SK-MEL-5 (cell line): Measurements from ENCODE around the gene ZNF528. TPM values are rescaled to one million over a fixed set of nuclear protein-coding genes. Genes with fewer than 3 reads are reported as not detected.
A peak's percentile ranks its signal among the peaks of the same experiment; 100 is the strongest.

Experiments
- DNase-seq: peaks from one replicate; pipeline ENCODE4 v3.0.0-alpha.2; 2016; ENCODE audit warnings: low read depth, low spot score
- in situ Hi-C: cut with HindIII; loops from 2 replicates; pipeline ENCODE4 v1.10.0; 2016; ENCODE audit warnings: low sequenced_read_pairs, high pct_unique_total_duplicates, low pct_unique_long_range_greater_than_20kb
- polyA plus RNA-seq, 2 experiments: library from polyadenylated mRNA; depleted of rRNA; stranded (reverse); fragments of >200 nt; gene quantifications; 2 replicates each; pipeline ENCODE4 v1.2.3, GENCODE V29; 2015
- total RNA-seq: library from RNA; depleted of rRNA; stranded (reverse); fragments of >200 nt; shearing (Covaris generic); gene quantifications from 2 replicates; pipeline ENCODE4 v1.2.3, GENCODE V29; 2014; rRNA removed

The ZNF528 gene
- total RNA-seq = 10.4 and 10.7 TPM in 2 replicates
- 7.6 and 13.0 TPM in 2 replicates for polyA plus RNA-seq (2015; cell fraction: cytosol; rRNA removed)
- 19.6 and 38.5 TPM in 2 replicates for polyA plus RNA-seq (2015; cell fraction: nucleus; rRNA removed)

DNA sequence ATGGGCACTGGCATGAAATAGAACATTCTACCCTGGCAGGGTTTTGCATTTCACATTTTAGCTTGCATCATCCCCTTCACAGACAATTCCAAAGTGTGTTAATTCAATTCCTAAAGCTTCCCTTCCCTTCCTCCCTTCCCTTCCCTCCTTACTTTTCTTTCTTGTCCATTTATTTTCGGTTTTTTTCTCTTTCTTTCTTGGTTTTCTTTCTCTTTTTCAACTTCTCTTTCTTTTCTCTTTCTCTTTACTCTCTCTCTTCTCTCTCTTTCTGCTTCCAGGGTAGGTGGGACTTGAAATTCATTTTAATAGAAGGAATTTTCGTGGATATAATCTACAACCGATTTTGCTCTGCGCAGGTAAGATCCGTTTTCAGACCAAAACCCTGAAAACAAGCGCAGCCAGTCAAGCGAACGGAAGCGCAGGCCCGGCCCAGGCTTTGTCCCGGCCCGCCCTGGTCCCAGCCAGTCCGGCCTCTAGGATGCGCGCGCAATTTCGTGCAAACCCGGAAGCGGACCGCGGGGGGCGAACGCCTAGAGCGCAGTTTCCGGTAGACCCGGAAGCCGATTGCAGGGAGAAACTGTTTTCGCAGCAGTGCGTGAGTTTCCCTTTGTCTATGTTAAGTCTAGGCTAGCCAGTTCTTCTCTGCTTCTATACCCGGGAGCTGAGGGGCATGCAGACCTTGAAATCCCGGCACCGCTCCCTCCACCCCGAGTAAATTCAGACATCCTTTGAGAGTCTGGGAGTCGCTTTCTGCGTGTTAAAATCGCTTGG is at the start of gene ZNF528:
Gene ZNF528, plus strand, starts transcription at position 540 of the 771 bp plus-strand sequence. CDS start 4,165 bp downstream, outside the sequence.
- in situ Hi-C loops = no loop called here

DNA sequence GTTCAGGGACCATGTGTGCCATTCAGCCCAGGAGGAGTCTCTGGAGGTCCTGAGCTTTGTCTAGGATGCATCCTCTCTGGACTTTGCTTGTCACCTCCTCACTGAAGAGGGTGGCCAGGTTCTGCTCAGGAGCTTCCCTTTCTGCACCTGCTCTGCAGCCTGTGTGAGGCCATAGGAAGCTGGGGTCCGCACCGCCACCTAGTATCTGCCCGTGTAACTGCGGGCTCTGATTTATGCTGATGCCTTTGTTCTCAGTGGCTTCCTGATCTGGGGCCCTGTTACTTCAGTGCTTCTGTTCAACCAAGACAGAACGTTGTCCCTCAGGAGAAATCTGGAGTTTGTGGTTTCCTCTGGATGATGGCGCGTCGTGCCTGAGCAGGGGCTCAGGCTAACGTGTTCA is 46.1 kb upstream of the ZNF528 start:
- in situ Hi-C loops = no loop called here
- no peak for DNase-seq

More for the DNA sequence above, at the start of gene ZNF528:
- peak; percentile 90 for DNase-seq

DNA sequence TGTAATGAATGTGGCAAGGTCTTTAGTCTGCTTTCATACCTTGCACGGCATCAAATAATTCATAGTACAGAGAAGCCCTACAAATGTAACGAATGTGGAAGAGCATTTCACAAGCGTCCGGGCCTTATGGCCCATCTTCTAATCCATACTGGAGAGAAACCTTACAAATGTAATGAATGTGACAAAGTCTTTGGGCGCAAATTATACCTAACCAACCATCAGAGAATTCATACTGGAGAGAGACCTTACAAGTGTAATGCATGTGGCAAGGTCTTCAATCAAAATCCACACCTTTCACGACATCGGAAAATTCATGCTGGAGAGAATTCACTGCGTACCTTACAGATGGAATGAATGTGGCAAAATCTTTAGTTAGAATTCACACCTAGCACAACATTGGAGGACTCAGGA is 31.2 kb upstream of the ZNF528 start:
- DNase-seq = no peak
- in situ Hi-C loops = no loop called here

DNA sequence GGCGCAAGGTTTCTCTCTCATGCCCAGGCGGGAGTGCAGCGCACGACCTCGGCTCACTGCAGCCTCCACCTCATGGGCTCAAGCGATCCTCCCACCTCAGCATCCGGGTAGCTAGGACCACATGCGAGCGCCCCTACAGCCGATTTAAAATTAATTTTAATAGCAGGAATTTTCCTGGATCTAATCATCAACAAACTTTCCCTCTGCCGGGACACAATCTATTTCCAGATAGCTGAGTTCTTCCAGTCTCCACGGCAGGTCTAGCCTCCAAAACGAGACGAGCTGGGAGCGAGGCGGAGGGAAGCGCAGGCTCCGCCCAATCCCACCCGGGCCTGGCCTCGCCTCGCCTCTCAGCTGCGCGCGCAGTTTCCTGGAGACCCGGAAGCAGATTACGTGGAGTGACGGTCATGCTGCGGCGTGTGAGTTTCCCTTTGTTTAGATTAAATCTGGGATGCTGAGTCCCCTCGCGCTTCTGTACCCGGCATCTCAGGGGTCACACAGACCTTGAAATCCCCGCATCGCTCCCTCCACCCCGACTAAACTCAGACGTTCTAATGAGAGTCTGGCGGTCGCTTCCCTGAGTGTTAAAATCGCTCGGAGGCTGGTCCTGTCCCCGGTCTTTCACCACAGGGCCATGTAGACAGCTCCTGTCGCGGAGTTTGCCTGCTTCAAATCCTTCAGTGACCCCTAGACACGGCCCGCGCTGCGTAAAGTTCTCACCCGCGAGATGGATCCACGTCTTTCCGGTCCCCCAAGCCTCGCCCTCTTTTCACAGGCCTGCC is 27.9 kb upstream of the ZNF528 start, which contains the start of gene ZNF880:
Gene ZNF880, plus strand, starts transcription at position 365 of the 782 bp plus-strand sequence. Its CDS starts 43 bp downstream, at position 408.
- in situ Hi-C loops = no loop called here
- peak; percentile 91 for DNase-seq

DNA sequence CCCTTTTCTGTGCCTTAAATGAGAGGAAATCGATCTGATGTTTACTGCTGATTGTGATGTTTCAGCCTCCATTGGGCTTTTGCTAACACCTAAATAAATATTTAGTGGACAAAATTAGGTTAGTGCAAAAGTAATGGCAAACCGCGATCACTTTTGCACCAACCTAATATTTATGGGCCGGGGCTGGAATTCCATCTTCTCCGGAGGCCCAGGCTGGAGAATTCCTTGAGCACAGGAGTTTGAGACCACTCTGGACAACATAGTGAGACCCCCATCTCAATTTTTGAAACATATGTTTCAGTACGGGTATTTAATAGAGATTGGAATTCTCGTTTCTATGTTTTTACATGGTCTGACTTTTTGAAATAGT is 27.3 kb upstream of the ZNF528 start:
- no peak for DNase-seq
- in situ Hi-C loops = no loop called here

DNA sequence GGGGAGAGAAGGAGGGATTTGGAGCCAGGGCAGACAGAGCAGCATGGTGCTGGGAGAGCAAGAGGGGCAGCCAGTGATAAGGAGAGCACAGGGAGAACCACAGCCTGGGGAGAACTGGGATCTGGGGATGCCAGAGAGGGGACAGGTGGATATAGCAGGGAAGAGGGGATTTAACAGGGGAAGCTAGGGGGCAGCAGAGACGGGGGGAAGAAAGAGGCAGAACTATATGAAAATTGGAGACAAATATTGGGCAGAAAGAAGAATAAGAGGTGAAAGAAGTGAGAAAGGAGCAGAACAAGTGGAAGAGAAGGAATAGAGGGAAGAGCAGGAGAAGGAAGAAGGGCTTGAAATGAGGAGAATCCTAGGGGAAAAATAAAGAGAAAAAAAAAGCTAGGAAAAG is 6.5 kb upstream of the ZNF528 start:
- no peak for DNase-seq
- in situ Hi-C loops = no loop called here

DNA sequence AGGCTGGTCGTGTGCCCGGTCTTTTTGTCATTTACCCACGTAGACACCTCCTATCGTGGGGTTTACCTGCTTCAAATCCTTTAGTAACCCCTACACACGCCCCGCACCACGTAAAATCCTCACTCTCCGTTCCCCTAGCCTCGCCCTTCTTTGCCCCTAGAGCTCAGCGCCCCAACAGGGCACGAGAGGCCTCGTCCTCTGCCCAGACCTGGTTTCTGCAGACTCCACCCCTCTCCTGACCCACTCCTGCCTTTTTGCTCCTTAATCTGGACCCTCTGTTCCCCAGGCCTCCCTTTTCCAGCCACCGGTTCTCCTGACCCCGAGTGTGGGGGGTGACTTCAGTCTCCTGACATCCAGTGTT is 412 bp downstream of the ZNF528 start:
- no peak for DNase-seq
- in situ Hi-C loops = no loop called here

DNA sequence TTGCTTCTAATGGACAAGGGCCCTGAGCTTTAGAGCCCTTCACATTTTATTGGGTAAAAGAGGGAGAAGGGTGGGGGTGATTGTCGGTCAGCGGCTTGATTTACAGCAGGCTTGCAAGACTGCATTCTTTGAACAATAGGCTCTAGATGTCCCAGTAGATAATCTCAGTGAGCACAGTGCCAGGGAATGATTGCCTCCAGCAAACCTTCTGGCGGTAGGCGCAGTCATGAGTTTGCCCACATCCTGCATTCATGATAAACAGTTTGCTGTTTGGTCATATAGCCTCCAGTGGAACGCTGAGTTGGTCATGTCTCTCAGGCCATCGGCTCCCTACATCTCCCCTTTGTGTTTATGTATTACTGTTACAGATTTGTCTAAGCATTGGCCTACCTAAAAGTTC is 12.6 kb downstream of the ZNF528 start:
- no peak for DNase-seq
- in situ Hi-C loops = no loop called here

DNA sequence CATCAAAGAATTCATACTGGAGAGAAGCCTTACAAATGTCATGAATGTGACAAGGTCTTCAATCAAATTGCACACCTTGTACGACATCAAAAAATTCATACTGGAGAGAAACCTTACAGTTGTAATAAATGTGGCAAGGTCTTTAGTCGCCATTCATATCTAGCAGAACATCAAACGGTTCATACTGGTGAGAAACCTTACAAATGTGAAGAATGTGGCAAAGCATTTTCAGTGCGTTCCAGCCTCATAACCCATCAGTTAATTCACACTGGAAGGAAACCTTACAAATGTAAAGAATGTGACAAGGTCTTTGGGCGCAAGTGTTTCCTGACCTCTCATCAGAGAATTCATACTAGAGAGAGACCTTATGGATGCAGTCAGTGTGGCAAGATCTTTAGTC is 18.1 kb downstream of the ZNF528 start:
- no peak for DNase-seq
- in situ Hi-C loops = no loop called here

DNA sequence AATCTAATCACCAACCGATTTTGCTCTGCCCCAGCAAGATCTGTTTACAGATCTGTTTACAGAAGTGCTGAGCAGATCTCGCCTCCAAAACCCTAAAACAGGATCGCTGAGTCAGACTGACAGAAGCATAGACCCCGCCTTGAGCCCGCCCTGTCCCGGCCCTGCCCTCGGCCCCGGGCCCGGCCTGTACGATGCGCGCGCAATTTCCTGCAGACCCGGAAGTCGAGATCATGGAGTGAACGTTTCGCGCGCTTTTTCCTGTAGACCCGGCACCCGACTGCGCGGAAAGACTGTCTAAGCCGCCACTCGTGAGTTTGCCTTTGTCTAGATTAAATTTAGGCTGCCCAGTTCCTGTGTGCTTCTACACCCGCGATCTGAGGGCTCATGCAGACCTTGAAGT is 31.3 kb downstream of the ZNF528 start, which contains the start of gene ZNF534:
Gene ZNF534, plus strand, starts transcription at position 212 of the 400 bp plus-strand sequence. CDS start 2,327 bp downstream, outside the sequence.
- in situ Hi-C loops = no loop called here
- DNase-seq = no peak

DNA sequence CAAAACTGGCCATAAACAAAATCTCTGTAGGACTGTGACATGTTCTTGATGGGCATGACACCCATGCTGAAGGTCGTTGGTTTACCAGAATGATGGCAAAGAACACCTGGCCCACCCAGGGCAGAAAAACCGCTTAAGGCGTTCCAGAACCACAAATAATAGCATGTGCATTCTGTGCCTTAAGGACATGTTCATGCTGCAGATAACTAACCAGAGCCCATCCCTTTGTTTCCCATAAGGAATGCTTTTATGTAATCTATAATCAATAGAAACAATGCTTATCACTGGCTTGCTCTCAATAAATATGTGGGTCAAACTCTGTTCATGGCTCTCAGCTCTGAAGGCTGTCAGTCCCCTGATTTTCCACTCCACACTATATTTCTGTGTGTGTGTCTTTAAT is 44.5 kb downstream of the ZNF528 start:
- no peak for DNase-seq
- in situ Hi-C loops = no loop called here

DNA sequence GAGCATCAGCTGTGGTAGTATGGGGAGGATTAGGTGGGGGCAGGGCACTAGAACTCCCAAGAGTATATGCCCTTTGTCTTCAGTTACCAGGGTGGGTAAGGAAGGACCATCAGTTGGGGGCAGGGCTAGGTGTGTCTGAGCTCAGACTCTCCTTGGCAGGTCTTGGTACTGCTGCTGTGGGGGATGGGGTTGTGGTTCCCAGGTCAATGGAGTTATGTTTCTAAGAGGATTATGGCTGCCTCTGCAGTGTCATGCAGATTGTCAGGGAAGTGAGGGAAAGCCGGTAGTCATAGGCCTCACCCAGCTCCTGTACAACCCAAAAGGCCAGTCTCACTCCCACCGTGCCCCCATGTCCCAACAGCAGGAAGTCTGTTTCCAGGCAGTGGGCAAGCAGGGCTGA is 46.9 kb downstream of the ZNF528 start:
- in situ Hi-C loops = no loop called here
- no peak for DNase-seq

DNA sequence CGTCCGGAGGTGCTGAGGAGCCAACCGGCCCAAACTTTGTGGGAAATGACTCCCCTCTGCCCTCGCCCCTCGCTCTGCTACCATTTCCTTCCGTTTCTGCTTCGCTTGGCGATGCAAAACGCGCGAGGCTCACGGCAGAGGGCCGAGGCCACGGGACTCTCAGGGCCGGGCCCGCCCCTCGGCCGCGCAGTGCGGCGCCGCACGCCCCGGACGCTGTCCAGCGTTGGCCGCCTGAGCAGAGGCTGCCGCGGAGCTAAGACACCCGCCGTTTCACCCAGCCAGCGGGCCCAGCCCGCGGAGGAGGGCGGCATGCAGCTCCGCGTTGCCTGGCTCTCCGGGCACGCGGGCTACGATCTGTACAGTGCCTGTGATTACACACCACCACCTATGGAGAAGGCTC is 53.6 kb downstream of the ZNF528 start:
- in situ Hi-C loops = no loop called here
- no peak for DNase-seq

DNA sequence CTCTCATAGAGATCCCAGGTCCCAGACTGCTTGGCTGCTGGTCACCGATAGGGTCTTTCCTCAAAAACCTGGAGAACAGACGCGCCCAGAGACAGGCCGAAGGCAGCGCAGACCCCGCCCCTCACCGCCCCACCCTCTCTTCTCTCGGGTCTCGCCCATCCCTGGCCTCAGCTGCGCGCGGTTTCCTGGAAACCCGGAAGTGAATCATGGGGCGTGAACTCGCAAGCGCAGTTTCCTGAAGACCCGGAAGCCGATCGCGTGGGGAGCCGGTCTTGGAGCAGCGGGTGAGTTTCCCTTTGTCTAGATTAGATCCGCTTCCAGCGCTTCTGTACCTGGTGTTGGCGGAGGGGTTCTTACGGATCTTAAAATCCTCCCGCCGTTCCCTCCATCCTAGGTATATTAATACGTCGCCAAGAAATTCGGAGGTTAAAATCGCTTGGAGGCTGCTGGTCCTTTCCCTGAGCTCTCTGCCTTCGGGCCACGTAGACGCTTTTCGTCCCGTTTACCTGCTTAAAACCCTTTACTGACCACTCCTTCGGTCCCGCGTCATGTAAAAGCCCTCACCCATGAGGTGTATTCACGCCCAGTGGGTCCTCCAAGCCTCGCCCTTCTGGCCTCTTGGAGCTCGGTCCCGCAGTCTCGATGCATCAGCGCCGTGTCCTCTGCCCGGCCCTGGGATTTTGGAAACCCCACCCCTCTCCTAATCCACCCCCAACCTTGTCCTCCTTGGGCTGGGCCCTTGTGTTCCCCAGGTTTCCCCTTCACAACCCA is 55.9 kb downstream of the ZNF528 start, which contains the start of gene ZNF578:
Gene ZNF578, plus strand, starts transcription at position 230 of the 771 bp plus-strand sequence. CDS start 48,293 bp downstream, outside the sequence.
- in situ Hi-C loops = no loop called here
- DNase-seq = peak; percentile 58

DNA sequence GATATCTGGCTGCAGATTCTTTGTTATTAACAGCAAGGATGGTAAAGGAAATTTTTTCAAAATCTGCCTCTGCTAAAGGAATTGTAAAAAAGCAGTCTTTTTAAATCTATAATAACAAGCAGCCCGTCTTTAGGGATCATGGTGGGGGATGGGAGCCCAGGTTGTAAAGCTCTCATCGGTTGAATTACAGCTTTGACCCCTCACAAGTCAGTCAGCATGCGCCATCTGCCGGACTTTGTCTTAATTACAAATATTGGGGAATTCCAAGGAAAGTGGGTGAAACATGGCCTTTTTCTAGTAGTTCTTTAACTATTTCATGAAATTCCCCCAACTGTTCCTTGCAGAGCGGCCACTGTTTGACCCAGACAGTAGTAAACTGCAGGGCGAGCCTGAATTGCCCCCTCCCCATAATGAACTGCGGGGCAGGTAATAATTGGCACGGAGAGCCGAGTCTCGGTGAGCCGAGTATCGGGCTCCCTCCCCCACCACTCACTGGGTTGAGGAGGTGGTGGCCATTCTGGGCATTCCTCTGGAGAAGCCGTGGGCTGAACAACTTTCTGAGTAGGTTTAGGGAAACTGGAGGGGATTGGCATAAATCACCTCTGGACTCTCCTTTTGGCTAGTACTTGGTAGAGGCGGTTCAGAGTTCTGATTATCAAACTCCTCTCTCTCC is 67.3 kb downstream of the ZNF528 start:
- in situ Hi-C loops = no loop called here
- DNase-seq = peak; percentile 63
